Measurements from ENCODE around the gene DEPDC4.

DNA sequence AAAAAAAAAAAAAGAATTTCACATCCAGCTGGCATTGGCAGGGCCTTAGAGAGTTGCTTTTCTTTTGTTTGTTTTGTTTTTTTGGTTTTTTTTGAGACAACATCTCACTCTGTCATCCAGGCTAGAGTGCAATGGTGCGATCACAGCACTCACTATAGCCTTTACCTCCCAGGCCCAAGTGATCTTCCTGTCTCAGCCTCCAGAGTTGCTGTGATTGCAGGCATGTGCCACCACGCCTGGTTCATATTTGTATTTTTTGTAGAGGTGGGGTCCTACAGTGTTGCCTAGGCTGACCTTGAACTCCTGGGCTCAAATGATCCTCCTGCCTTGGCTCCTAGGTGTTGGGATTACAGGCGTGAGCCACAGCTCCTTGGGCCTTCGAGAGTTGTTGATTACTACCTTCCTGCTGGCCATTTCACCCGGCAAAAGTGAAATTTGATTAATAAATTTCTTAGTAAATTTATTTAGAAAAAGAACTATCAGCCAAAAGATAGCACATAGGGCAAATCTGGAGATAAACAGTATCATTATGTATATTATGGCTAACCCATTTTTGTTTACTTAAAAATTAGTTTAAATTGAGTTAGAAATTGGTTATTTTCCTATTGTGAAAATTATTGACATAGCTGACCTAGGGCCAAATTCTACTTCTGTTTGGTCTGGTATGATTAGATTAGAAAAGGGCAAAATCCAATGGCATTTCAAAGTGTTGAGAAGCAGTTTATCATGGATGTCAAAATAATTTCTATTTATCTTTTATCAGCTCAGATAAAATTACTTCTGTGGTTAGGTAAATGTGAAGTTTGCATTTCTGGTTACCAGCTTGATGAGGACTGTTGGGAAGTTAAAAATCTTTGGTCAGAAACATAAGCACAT, 53.6 kb downstream of the DEPDC4 start:
- TF ChIP-seq EZH2 (optimal IDR thresholded peaks at IDR 0.05; ENCODE audit: low read depth, low read length) (no peak), EZH2phosphoT487 (IDR thresholded peaks at IDR 0.05; ENCODE audit: low read length) (no peak)

Data from MM.1S (cell line).